ENCODE results near the gene TRPM7. TPM values are rescaled to one million over a fixed set of nuclear protein-coding genes. Genes with fewer than 3 reads are reported as not detected.

The TRPM7 gene
- total and polyA plus RNA-seq, 2 of the 13 experiments (the other 11 are each of a cell fraction or from before 2014, with no cell fraction given): 11.0 to 36.0 TPM

DNA sequence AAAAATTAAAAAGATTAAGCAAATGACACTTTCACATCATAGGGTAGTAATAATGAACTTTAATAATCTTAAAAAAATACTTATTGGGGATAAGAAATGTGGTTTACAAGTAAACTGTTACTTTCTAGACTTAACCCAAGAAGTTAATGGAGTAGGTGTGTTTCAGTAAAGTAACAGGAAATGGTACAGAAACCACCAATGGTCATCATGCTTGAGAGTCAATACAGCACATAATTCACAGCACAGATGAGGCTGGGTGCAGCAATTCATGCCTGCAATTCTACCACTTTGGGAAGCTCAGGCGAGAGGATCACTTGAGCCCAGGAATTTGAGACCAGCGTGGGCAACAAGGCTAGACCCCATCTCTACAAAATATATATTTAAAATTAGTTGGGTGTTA, 128.6 kb downstream of the TRPM7 start:
- no peak for FAIRE-seq
- DNase-seq (ENCODE audit: low spot score): no peak

More for the DNA sequence above, 128.6 kb downstream of the TRPM7 start:
- intact Hi-C loops (cut with micrococcal nuclease; ENCODE audit: unreplicated experiment): no loop called here
- Histone ChIP-seq H2AFZ (ENCODE audit: low read length) (no peak overlapping the region), H3K27me3 (ENCODE audit: control insufficient read depth in 1 of 2, insufficient read depth in 2 of 2, low read length in 2 of 2) (no peaks in the 10 kb centered on the region), H3K27ac (ENCODE audit: extremely low read length, insufficient read depth, low read length) (no peak overlapping the region), H3K79me2 (ENCODE audit: insufficient read depth, low read length) (no peaks in the 10 kb centered on the region), H3K4me1 (ENCODE audit: insufficient read depth, low read length) (no peaks in the 10 kb centered on the region), H4K20me1 (ENCODE audit: insufficient read depth, low read length) (no peaks in the 10 kb centered on the region), H3K9ac (ENCODE audit: insufficient read depth, low read depth, low read length) (no peak overlapping the region), H3K4me2 (ENCODE audit: low read depth, low read length) (no peak overlapping the region), H3K9me3 (ENCODE audit: low read length) (no peaks in the 10 kb centered on the region), H3K36me3 (replicated peaks in 1 of 2; ENCODE audit: control insufficient read depth in 1 of 2, insufficient read depth in 2 of 2, low read length in 2 of 2) (peaks cover 7% of the 10 kb centered on the region in 2 experiments; a peak in 4 of 5 replicates), H3K4me3 (replicated peaks in 1 of 3; ENCODE audit: insufficient read depth in 1 of 3, low read depth in 2 of 3, low read length in 3 of 3) (no peak overlapping the region)
- ChIA-PET POLR2A (no interaction called here), CTCF (ENCODE audit: low intra/inter-chr PET ratio, low total read pairs) (no interaction called here)
- WGBS (ENCODE audit: low lambda C conversion rate): 100% methylated on average over 2 of the region's 2 CpGs
- TF ChIP-seq RAD51 (IDR thresholded peaks at IDR 0.05; ENCODE audit: borderline replicate concordance) (no peak), RBFOX2 (IDR thresholded peaks at IDR 0.05; ENCODE audit: low read depth, low read length) (no peak), ZNF704 (CRISPR knock-in tag; IDR thresholded peaks at IDR 0.05; ENCODE audit: borderline replicate concordance) (no peak), ZNF598 (CRISPR knock-in tag; IDR thresholded peaks at IDR 0.05; ENCODE audit: borderline replicate concordance) (no peak), LCORL (IDR thresholded peaks at IDR 0.05) (no peak), LCORL (CRISPR knock-in tag; IDR thresholded peaks at IDR 0.05) (no peak)
- TF ChIP-seq, protein P1, sequence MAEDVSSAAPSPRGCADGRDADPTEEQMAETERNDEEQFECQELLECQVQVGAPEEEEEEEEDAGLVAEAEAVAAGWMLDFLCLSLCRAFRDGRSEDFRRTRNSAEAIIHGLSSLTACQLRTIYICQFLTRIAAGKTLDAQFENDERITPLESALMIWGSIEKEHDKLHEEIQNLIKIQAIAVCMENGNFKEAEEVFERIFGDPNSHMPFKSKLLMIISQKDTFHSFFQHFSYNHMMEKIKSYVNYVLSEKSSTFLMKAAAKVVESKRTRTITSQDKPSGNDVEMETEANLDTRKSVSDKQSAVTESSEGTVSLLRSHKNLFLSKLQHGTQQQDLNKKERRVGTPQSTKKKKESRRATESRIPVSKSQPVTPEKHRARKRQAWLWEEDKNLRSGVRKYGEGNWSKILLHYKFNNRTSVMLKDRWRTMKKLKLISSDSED (CRISPR knock-in tag; IDR thresholded peaks at IDR 0.05): no peak
- ATAC-seq: no peak
- no TSS peak for BruUV-seq (replicated peaks)
- in situ Hi-C loops (cut with HindIII; ENCODE audit: extremely low pct_ligation_motif_present, low pct_unique_long_range_greater_than_20kb): no loop called here
